ENCODE results near the gene GPR61.

Gene GPR61

GRCh38 chr1:109500941-109501381 is 38.7 kb upstream of the GPR61 start:
- no peaks in the 10 kb centered on the region for H3F3A ChIP-seq (ENCODE audit: insufficient read depth)
- no peak overlapping the region for H3K4me3 ChIP-seq (ENCODE audit: insufficient read depth, low read length, poor library complexity, severe bottlenecking)
- H3K4me2 ChIP-seq (ENCODE audit: low read depth, low read length, poor library complexity, severe bottlenecking): no peak overlapping the region
- H3K79me2 ChIP-seq (ENCODE audit: insufficient read depth, low read length): no peaks in the 10 kb centered on the region
- no peaks in the 10 kb centered on the region for H3K9me2 ChIP-seq (replicated peaks; ENCODE audit: insufficient read depth, low read length)
- TF ChIP-seq EZH2phosphoT487 (conservative IDR thresholded peaks at IDR 0.05; ENCODE audit: low read length): no peak
- TF ChIP-seq, protein P1, sequence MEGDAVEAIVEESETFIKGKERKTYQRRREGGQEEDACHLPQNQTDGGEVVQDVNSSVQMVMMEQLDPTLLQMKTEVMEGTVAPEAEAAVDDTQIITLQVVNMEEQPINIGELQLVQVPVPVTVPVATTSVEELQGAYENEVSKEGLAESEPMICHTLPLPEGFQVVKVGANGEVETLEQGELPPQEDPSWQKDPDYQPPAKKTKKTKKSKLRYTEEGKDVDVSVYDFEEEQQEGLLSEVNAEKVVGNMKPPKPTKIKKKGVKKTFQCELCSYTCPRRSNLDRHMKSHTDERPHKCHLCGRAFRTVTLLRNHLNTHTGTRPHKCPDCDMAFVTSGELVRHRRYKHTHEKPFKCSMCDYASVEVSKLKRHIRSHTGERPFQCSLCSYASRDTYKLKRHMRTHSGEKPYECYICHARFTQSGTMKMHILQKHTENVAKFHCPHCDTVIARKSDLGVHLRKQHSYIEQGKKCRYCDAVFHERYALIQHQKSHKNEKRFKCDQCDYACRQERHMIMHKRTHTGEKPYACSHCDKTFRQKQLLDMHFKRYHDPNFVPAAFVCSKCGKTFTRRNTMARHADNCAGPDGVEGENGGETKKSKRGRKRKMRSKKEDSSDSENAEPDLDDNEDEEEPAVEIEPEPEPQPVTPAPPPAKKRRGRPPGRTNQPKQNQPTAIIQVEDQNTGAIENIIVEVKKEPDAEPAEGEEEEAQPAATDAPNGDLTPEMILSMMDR (IDR thresholded peaks at IDR 0.05; ENCODE audit: insufficient read depth, low read length, poor library complexity, severe bottlenecking): no peak
- H3K27ac ChIP-seq (ENCODE audit: low read depth, low read length): no peak overlapping the region
- H3K36me3 ChIP-seq (ENCODE audit: low read length): no peaks in the 10 kb centered on the region
- H3K9me3 ChIP-seq (ENCODE audit: insufficient read depth, low read length): no peaks in the 10 kb centered on the region
- no peak overlapping the region for H2AFZ ChIP-seq (ENCODE audit: low read depth, low read length, severe bottlenecking)
- H4K20me1 ChIP-seq (ENCODE audit: low read depth, low read length): no peaks in the 10 kb centered on the region
- no peak overlapping the region for H3K9ac ChIP-seq (ENCODE audit: low read length)
- no peaks in the 10 kb centered on the region for H3K27me3 ChIP-seq (ENCODE audit: low read length)

DNA sequence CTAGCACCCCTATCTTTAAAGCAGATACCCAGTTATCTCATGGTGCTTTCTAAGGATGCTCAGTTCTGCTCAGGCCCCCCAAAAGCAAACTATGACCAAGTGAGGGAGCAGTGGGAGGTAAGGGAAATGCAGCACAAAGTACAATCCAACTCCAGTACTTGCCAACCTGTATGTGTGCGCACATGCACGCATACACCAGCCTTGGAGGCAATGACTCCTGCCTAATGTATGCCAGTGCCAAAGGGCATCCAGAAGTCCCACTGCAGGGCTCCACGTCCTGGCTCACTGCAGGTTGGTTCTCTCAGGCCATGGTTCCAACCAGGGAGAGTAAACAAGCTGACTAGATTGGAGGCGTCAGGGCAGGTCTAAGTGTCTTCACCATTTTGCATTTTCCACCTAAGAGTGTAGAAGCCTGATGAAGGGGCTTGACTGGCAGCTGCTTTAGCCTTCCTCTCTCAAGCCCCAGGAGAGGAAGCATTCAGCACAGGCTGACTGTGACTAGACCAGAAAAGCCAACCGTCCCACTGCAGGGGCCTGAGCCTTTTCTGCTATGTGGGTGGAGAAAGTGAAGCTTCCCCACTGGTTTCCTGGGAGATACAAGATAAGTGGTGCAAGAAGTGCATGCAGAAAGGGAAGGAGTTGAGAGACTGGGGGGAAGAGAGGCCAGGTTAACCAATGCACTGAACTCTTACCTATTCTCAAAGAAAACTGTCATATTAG is 37.9 kb upstream of the GPR61 start:
- Histone ChIP-seq H2AFZ (ENCODE audit: low read depth, low read length, severe bottlenecking) (no peak overlapping the region), H3K4me2 (ENCODE audit: low read depth, low read length, poor library complexity, severe bottlenecking) (no peak overlapping the region), H3K36me3 (ENCODE audit: low read length) (no peaks in the 10 kb centered on the region), H3F3A (ENCODE audit: insufficient read depth) (no peaks in the 10 kb centered on the region), H3K4me3 (ENCODE audit: insufficient read depth, low read length, poor library complexity, severe bottlenecking) (no peak overlapping the region), H3K9me2 (replicated peaks; ENCODE audit: insufficient read depth, low read length) (no peaks in the 10 kb centered on the region), H3K9me3 (ENCODE audit: insufficient read depth, low read length) (no peaks in the 10 kb centered on the region), H3K79me2 (ENCODE audit: insufficient read depth, low read length) (no peaks in the 10 kb centered on the region), H4K20me1 (ENCODE audit: low read depth, low read length) (no peaks in the 10 kb centered on the region), H3K9ac (ENCODE audit: low read length) (no peak overlapping the region), H3K27me3 (ENCODE audit: low read length) (no peaks in the 10 kb centered on the region), H3K27ac (ENCODE audit: low read depth, low read length) (no peak overlapping the region)
- no peak for TF ChIP-seq EZH2phosphoT487 (conservative IDR thresholded peaks at IDR 0.05; ENCODE audit: low read length)
- TF ChIP-seq, protein P1 (IDR thresholded peaks at IDR 0.05; ENCODE audit: insufficient read depth, low read length, poor library complexity, severe bottlenecking): no peak

GRCh38 chr1:109502364-109502851 is 37.3 kb upstream of the GPR61 start:
- no peaks in the 10 kb centered on the region for H3K9me2 ChIP-seq (replicated peaks; ENCODE audit: insufficient read depth, low read length)
- no peak overlapping the region for H2AFZ ChIP-seq (ENCODE audit: low read depth, low read length, severe bottlenecking)
- H3K79me2 ChIP-seq (ENCODE audit: insufficient read depth, low read length): no peaks in the 10 kb centered on the region
- no peaks in the 10 kb centered on the region for H4K20me1 ChIP-seq (ENCODE audit: low read depth, low read length)
- H3K4me3 ChIP-seq (ENCODE audit: insufficient read depth, low read length, poor library complexity, severe bottlenecking): no peak overlapping the region
- no peaks in the 10 kb centered on the region for H3K9me3 ChIP-seq (ENCODE audit: insufficient read depth, low read length)
- no peak overlapping the region for H3K27ac ChIP-seq (ENCODE audit: low read depth, low read length)
- H3F3A ChIP-seq (ENCODE audit: insufficient read depth): no peaks in the 10 kb centered on the region
- H3K36me3 ChIP-seq (ENCODE audit: low read length): no peaks in the 10 kb centered on the region
- no peak overlapping the region for H3K4me2 ChIP-seq (ENCODE audit: low read depth, low read length, poor library complexity, severe bottlenecking)
- no peaks in the 10 kb centered on the region for H3K27me3 ChIP-seq (ENCODE audit: low read length)
- H3K9ac ChIP-seq (ENCODE audit: low read length): no peak overlapping the region
- TF ChIP-seq, protein P1 (IDR thresholded peaks at IDR 0.05; ENCODE audit: insufficient read depth, low read length, poor library complexity, severe bottlenecking): no peak
- TF ChIP-seq EZH2phosphoT487 (conservative IDR thresholded peaks at IDR 0.05; ENCODE audit: low read length): no peak

All from SU-DHL-6 (cell line).